PFSK-1 (cell line): ENCODE data around the gene CEP19.

Experiments used
- REST ChIP-seq, 2 experiments: IDR thresholded peaks; 2 replicates each; pipeline versions ENCODE4 v1.6.1 to v1.8.0; 2011 to 2012; ENCODE audit warnings: low read depth in 2 of 2, low read length in 2 of 2, control low read depth in 1 of 2, inconsistent platforms in 1 of 2, mild to moderate bottlenecking in 1 of 2, moderate library complexity in 1 of 2; ENCODE audit not compliant: insufficient read depth in 1 of 2
- TAF1 ChIP-seq: IDR thresholded peaks from 2 replicates; pipeline ENCODE4 v1.6.1; 2012; ENCODE audit warnings: low read length, control low read depth, borderline replicate concordance; ENCODE audit not compliant: insufficient read depth

GRCh38 chr3:196659901-196660351 is 52.1 kb downstream of the CEP19 start:
- TF ChIP-seq TAF1 (no peak), REST (IDR thresholded peaks at IDR 0.05; ENCODE audit: insufficient read depth in 1 of 2, low read depth in 2 of 2, low read length in 2 of 2) (no peak)
